HG03045 (cell line): ENCODE results near the gene CPB2.

Experiments
- ATAC-seq: cut with Tn5 transposase; IDR thresholded peaks from one replicate; pipeline ENCODE4 v1.9.1; 2021; ENCODE audit warnings: mild to moderate bottlenecking, moderate library complexity; ENCODE audit not compliant: unreplicated experiment

CPB2 gene

DNA sequence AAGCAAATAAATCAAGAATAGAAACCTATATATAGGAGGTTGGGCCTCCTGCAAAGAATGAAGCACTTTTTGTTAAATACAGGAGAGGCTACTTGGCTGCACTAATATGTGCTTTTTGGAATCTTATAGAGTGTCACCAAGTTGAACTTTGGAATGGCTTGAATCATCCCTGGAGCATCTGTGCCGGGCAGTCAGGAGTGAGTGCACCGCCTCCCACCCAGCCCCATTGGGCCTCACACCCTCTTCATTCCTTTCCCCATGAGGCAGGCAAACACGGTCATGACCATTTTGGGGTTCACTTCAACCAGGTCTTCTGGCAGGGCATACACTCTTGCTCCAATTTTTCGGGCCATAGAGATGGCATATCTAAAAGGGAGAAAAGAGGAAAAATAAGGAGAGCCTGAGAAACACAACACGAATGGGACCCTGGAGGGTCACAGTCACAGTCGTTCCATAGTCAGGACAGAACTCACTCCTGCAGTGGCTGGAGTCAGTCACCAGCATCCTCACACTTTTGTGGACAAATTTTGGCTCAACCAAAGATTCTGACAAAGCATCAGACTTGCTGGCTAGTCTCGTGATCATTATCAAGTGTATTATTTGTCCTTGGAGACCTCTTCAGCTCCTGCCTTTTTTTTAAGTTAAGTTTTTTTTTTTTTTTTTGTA is 22.7 kb upstream of the CPB2 start:
- ATAC-seq = no peak

DNA sequence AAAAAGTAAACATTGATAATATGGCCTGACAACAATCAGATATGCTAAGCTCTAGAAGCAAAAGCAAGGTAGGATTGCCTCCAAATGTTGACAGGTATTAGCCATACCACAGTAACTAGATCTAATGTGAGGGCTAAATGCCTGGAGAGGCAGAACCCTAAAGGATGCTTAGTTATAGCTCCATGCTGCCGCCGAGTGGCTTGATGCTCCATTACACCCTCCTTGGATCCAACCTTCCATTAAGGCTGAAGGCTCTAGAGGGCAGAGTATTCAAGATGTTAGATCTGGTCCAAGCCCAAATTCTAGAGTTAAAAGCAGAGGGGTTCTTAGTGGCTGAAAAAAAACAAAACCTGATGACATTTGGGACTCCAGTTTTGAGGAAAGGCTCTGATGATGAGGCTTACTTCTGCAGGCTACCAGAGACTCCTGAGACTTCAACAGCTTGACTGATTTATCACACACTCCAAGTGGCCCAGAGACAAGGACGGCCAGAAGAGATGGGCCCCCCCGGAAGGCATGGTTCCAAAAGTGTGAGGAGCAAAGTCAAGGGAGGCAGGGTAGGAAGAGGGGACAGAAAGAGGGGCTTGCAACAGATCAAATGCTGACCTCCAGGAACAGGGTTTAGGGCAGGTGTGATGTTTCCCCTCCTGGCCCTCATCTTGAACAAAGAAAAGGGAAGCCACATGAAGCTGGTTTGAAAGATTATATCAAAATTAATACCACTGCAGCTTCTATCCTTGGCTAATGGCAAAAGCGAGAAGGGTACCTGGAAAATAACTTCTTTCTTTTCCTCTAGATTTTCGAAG is 21.9 kb upstream of the CPB2 start:
- peak; percentile 61 for ATAC-seq

DNA sequence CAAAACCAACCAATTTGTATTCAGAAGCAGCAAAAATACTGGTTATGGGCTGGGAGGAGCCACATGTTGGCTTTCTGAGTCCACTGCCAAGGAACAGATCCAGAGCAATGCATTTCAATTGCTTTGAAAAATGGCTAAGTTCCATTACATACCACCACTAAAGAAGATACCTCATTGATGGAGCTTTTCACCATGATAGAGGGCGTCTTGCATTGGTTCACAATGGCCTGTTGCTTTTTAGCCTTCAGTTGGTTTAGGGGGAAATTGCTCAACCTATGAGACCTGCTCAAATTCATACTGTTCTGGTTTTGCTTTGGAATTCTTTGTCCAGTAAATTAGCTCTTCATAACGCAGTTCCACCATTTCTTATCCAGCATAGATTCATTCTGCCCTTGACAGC is 21.2 kb upstream of the CPB2 start:
- no peak for ATAC-seq

DNA sequence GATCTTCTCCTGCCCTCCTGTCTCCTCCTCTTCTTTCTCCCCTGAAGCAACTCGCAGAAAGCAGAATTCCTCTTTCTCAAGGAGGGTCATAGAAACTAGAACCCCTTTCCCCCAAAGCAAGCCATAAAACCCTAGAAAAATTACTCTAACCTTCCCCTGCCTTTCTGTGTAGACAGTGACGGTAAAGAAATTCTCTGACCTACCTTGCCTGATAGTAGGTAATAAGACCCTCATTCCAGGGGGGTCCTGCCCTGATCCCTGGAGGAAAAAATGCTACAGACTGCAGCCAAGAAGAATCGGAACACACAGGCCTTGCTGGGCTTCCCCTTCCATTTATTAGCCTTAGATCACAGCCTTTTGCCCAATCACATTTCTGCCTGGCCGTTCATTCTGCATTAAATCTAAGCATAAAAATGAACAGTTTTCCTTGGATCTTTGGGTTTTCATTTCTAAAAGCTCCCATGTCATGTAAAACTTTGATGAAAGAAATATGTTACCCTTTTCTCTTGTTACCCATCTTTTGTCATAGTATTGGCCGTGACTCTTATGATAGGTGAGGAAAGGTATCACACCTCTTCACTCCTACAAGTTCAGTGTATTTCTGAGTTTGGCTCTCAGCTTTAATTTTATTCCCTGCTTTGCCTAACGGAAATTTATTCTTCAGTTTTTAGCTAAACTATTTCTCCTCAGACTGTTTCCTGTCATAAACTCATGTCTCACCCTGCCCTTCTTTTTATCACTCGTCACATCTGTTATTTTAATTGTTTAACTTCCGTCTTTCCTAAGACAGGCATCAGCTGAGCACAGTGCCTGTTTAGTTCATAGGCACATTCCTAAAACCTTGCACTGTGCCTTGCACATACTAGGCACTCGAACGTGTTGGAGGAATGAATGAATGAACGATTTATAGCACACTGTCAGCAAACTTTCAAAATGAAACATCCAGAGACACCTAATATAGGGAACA is 20.4 kb upstream of the CPB2 start:
- ATAC-seq = no peak

DNA sequence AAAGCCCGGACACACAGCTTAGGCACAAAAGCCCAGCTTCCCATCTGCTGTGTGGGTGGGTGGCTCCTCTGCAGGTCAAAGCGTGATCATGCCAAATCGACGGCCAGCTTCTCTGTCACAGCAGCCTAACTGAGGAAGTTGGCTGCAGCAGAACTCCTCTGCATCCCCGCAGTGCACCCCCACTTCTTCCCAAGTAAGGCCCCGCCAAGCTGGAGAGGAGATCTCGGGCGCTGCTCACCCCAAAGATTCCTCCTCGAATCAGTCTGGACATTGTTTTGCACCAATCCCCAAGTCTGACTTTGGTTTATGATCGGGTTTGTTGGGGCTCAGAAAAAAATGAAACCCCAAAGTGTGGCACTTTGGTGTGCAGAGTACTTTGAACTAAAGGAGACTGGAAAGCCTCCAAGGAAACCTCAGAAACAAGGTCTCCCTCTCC is 19.7 kb upstream of the CPB2 start:
- ATAC-seq = no peak

DNA sequence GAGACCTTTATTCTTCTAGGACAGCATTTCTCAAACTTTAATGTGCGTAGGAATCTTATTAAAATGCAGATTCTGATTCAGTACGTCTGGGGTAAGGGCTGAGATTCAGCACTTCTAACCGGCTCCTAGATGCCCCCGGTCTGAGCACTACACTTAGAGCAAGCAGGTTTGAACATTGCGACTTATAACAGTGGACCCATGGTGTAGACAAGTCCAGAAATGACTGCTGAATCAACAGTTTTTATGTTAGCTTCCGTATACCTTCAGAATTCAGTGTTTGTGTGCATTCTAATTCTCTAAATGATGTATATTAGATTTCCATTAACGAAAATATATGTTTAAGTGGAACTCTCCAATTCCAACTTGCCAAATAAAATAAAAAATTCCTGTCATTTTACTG is 17.5 kb upstream of the CPB2 start:
- ATAC-seq = no peak

DNA sequence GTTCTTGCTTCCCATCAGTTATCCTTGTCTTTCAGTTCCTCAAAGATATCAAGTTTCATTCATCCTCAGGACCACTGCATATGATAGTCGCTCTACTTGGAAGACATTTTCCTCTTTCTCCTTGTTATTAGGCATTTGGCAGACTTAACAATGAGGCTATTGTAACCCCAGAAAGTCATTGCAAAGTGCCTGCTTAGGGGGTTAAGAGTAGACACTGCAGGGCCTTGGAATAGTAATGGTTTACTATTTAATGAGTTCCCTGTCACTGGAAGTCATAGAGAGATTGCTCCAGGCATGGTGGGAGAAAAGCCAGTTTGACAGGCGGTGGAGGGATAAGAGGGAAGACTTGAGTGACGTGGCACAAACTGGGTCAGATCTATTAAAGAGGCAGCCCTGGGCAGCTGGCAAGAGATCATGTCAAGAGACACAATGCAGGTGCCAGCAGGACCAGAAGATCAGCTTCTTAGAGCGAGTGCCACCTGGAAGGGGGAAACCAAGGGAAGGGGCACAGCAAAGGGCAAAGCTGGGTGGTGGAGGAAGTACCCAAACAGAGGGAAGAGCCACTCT is 16.8 kb upstream of the CPB2 start:
- no peak for ATAC-seq

DNA sequence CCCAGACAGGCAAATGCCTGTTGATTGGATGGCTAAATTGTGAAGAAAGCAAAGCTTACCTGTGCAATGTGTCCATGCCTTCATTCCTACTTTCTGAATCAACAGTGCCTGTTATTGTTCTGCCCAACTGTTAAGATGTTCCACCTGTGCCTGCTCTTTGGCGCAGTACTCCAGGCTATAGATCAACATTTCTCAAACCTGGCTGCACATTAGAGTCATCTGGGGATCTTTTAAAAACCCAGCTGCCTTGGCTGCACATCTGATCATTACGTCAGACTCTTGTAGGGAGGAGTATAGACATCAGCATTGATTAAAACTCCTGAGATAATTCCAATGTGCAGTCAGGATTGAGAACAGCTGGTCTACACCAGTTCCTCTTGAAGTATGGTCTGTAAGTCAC is 16.2 kb upstream of the CPB2 start:
- no peak for ATAC-seq

DNA sequence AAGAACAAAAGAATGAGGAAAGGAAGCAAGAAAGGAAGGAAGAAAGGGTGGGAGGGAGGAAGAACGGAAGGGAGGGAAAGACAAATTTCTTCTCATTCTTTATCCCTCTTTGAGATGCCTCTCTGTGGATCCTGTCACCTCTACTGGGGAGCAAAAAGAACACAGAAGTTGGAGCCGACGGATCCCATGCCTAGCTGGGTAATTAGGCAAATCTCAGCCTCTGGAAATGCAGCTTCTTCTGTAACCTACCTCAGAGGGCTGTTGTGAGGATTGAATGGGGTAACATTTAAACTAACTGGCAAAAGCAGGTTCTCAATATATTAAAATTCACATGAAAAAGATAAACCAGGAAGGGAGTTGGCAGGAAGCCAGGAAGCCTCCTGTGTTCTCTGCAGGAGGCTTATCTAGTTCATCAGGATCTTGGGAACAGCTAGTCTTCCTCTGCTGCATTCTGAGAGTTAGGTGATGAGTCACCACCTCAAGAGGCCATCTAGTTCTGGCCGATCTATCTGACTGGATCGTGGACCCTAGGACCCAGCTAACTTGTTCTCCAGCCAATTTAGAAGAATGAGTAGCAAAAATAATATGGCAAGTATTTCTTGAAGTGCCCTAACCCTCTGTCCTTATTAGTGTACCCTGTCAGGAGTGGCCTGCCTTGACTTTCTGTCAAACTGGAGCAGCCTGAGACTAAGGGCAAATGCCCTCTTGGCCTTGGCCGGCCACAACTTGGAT is 15.2 kb upstream of the CPB2 start:
- no peak for ATAC-seq

DNA sequence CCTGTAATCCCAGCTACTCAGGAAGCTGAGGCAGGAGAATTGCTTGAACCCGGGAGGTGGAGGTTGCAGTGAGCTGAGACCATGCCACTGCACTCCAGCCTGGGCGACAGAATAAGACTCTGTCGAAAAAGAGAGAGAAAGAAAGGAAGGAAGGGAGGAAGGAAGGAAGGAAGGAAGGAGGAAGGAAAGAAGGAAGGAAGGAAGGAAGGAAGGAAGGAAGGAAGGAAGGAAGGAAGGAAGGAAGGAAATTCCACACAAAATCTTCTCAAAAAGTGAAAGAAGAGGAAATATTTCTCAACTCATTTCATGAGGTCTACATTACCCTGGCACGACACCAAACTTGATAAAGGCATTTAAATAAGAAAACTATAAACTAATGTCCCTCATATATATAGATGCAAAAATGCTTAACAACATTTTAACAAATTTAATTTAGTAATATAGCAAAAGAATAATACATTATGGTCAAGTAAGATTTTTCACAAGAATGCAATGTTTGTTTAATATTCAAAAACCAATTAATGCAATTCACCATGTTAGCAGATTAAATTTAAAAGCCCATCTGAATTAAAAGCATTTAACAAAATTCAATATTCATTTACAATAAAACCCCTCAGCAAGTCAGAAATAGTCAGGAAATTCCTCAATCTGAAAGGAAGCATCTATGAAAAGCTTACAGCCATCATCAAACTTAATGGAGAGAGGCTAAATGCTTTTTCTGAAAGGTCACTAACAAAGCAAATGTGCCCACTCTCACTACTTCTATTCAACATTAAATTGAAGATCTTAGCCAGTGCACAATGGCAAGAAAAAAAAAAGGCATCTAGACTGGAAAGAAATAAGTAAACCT is 12.0 kb upstream of the CPB2 start:
- no peak for ATAC-seq

DNA sequence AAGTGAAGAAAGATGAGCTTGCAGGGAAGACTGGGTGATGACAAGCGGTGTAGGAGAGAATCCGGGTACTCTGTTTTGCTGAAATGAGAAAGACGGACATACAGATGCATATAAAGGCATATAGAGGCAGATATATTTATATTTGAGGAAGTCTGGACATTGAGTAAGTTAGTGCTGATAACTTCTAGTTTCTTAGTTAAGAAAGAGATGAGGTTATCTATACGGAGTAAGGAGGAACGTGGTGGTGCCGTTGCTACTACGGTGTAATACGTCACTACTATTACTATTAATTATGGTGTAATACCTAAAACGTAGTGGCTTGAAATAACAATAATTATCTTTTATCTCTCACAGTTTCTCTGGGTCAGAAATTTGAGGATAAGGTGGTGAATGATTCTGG is 9.8 kb upstream of the CPB2 start:
- no peak for ATAC-seq

DNA sequence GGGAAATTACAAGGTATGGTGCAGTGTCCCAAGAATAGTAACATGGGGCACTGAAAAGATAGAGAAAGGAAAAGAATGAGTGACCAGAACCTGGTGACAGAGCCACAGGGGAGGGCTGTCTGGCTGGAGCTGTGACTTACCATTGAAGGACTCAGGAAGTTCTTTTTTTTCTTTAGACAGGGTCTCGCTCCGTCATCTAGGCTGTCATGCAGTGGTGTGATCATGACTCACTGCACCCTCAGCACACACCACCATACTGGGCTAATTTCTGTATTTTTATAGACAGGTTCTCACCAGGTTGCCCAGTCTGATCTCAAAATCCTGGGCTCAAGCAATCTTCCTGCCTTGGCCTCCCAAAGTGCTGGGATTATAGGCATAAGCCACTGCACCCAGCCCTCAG is 8.8 kb upstream of the CPB2 start:
- no peak for ATAC-seq

DNA sequence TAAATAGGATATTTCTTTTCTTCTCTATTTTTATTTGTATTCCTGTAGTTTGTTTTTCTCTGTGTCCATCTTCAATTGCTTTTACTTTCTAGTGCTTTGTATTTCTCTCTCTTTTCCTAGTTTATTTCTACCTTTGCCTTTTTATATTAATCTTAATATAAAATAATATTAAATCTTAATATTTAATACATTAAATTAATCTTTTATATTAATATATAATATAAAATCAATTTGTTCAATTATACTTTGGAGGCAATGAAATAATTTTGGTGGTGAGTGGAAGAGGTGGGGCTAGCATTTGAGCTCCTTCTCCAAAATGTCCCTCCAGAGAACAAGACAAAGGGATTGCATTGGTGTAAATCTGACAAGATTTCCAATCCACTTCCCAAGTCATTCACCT is 6.3 kb upstream of the CPB2 start:
- no peak for ATAC-seq

DNA sequence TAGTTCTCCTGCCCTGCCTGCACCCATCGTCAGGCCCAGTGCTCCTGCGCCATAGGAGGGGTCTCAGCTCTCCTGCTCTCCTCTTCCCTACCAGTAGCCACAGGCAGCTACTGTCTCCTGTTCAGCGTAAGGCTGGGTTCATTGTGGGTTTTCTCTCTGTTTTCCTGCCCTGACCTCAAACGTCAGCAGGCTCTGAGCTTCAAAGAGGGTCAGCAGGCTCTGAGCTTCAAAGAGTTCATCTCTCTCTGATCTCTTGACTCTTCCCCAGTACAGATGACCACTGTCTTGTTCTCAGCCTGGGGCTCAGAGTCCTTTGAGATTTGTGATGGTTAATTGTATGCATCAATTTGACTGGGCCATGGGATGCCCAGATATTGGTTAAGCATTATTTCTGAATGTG is 4.6 kb upstream of the CPB2 start:
- ATAC-seq = no peak

DNA sequence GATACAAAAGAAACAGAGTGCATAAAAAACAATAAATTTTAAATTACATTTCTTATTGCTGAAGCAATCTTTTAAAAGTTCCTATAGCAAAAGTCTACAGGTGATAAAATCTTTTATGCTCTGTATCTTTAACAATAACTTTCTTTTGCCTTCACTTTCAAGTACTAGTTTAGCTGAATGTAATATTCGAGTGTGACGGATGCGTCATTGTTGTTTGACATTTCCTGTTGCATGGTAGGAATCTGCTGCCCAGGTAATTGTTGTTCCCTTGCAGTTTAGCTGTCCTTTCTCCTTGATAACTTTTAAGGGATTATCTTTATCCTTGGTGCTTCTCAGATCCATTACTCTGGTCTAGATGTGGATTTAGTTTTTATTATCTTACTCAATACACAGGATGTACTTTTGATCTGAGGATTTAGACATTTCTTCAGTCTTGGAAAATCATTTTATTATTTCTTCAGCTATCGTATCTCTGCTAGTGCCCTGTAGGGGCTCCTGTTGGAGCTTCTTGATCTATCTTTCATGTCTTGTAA is 2.1 kb upstream of the CPB2 start:
- no peak for ATAC-seq

DNA sequence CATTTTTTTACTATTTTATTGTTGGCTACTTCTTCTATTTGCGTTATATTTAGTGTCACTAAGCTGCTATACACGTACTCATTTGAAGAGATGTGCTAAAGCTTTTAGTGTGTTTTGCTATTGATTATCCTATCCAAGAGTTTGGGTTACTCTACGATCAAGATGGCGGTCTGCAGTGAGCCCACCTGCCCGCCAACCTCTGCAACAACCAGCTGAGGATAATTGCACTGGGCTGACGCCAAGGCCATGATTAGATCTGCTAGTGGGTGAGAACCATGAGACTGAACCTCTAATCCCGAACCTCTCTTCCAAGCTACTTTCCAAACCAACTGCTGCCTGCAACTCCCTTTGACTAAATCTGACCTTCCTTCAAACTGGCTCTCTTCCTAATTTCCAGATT is 1.8 kb downstream of the CPB2 start:
- ATAC-seq = no peak

DNA sequence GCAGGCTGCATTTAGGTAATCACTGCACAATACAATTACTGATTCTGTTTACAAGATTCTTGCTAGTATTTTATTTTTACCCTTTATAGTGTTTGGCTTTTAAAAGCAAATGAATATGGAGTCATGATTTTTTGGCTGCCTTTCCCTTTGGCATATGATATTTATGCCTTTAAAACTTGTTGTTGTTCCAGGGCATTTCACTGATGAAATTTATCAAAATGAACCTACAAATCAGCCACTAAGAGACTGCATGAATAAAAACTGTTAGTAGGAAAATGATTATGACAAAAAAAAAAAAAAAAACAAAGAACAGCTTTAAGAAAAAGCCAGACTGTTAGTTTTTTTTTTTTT is 2.6 kb downstream of the CPB2 start:
- ATAC-seq = no peak

DNA sequence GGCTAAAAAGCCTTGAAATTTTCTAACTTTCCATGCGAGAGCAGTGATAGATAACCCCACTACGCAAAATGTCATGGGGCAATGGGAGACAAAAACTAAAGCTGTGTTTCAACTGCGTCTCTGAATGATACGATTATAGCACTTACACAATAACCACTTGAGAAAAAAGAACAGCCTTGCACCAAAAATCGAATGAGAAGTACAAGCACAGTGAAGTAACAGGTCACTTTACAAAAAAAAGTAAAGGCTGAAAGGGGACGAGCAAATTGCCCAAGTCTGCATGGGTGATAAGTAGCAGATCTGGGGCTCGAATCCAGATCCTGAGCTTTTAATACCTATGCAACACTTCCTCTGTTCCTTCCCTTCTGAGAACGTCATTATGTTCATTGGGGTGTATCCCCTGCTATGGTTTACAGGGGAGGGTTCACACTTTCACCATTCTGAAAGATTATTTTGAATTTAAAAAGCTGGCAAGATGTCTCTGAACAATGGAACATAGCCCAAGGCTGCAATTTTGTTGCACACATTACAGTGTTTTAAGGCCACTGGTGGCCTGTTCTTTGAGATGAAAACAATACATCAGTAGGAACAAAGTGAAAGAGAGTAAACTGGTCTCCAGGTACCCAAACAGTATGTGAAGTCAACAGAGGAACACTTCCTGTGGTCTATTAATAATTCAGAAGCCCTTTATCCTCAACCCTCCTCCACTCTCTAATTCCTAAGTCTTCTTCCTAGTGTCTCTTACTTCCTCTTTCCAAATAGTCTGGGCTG is 3.2 kb downstream of the CPB2 start:
- ATAC-seq = no peak

DNA sequence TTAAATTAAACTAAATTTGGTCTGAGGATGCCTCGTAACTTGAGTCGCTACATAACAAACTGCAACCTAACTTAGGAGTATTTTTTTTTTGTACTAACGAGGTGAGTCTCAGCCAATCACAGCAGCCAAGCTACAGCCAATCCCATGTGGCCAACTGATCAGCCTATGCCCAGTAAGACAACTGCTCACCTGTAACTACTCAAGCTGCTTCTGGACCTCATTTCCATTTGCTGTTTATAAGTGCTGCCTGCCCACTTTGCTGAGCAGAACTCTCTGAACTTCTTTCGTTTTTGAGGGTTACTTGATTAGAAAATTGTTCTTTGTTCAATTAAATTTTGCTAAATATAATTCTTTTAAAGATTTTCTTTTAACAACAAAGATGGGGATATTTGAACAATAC is 3.8 kb downstream of the CPB2 start:
- no peak for ATAC-seq
